ENCODE results near the gene PSAT1.
A peak's percentile ranks its signal among the peaks of the same experiment; 100 is the strongest.

Gene PSAT1

DNA sequence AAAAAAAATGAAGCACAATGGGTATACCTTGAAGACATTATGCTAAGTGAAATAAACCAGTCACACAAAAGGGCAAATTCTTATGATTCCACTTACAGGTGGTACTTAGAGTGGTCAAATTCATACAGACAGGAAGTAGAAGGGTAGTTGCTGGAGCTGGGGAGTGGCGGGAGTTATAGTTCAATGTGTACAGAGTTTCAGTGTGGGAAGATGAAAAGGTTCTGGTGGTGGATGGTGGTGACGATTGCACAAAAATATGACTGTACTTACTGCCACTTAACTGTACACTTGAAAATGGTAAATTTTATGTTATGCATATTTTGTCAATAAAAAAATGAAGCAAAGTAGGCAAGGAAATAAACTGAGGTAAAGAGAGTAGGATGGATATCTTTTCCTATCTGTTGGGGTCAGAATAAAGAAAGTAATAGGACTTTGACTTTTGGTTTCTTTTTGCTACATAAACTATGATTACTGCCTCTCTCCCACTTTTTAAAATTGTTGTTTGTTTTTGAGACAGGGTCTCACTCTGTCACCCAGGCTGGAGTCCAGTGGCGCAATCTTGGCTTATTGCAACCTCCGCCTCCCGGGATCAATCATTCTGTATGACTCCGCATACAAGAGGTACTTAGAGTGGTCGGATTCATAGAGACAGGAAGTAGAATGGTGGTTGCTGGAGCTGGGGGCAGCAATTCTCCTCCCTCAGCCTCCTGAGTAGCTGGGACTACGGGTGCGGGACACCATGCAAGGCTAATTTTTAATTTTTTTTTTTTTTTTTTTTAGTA is 4.0 kb upstream of the PSAT1 start:
- no peak for DNase-seq (ENCODE audit: low read depth)

GRCh38 chr9:78294290-78295176 is 2.4 kb upstream of the PSAT1 start:
- DNase-seq (ENCODE audit: low read depth), result no peak

GRCh38 chr9:78295177-78295575 is 1.7 kb upstream of the PSAT1 start:
- DNase-seq (ENCODE audit: low read depth), result no peak

DNA sequence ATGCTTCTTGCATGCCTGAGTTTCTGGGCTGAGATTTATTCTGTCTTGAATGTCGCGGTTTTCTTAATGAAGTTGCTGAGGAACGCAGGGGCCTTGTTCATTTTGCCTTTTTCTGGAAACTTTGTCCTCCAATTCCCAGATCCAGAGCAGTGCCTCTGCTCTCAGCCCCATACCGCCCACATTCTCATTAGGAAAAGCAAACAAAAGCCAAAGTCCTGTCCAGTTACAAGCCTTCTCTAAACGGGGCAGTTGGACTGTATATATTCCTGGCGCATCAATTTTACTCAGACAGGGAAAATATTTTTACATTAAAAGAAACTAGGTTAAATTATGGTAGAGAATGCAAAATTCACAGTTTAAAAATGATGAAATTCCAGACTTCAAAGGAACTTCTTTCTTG is 1.2 kb upstream of the PSAT1 start:
- DNase-seq (ENCODE audit: low read depth), result no peak

- DNase-seq (ENCODE audit: low read depth), result peak; percentile 37
Measured at GRCh38 chr9:78296201-78296892, 578 bp upstream of the PSAT1 start.

DNA sequence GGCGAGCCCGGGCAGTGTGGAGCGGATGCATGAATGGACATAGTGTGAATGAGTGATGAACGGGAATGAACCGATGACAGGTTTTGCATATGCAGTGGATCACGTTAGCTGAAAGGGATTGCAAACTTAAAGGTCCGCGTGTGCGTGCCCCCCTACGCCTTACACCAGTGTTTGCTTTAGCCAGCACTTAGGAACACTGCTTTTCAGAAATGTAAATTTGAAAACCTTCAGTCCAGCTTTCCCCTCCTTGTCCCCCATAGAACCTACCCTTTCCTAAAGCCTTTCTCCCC is 692 bp downstream of the PSAT1 start:
- no peak for DNase-seq (ENCODE audit: low read depth)

- peak; percentile 17 for DNase-seq (ENCODE audit: low read depth)
Measured at GRCh38 chr9:78298046-78298765, 1.3 kb downstream of the PSAT1 start.

- DNase-seq (ENCODE audit: low read depth), result no peak
Measured at GRCh38 chr9:78300209-78300608, 3.3 kb downstream of the PSAT1 start.

DNA sequence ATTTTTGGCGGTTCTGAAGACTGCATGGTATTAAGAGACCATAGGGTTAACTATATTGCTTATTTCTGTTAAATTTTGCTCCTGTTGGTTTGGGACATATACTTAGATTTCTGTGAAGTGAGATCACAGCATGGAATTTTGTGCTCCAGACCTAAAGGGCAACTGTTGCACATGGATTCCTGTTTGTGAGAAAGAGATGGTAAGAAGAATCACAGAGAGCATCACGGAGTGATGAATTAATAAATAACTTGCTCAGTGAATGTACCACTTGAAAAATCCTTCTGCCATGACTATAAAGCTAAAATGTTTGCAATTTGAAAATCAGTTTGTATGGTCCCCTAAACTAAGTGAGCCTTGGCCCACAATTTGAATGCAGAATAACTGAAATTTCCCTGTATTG is 4.5 kb downstream of the PSAT1 start:
- DNase-seq (ENCODE audit: low read depth), result no peak

DNA sequence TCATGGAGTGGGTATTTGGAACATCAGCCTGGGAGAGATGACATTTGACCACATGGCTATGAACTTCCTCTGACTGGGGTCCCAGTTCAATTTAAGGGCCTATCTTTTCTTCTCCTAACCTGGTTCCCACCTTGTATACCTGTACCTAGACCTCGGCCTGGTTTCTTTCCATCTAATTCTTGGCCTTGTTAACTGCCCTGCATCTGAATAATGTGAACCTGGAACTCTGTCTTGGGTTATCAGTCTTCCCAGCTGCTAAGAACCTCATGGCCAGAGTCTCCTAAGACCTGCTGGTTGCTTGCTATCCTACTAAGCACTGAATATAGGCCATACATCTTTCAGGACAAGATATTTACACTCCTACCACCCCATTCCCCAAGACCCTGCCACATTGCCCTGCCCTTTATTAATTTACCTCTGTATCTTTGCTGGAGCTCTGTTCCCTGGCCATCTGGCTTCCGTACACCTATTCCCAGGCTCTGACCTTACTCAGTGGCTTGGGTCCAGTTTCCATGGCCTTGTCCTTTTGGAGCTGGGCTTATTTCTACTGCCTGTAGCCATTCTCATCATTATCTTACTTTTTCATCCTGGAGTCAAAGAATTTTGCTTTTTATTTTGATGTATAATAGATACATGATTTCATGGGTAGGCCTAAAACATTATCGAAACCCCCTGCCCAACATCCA is 6.6 kb downstream of the PSAT1 start:
- no peak for DNase-seq (ENCODE audit: low read depth)

GRCh38 chr9:78304357-78304756 is 7.4 kb downstream of the PSAT1 start:
- DNase-seq (ENCODE audit: low read depth), result no peak

GRCh38 chr9:78306222-78307076 is 9.5 kb downstream of the PSAT1 start:
- no peak for DNase-seq (ENCODE audit: low read depth)

DNA sequence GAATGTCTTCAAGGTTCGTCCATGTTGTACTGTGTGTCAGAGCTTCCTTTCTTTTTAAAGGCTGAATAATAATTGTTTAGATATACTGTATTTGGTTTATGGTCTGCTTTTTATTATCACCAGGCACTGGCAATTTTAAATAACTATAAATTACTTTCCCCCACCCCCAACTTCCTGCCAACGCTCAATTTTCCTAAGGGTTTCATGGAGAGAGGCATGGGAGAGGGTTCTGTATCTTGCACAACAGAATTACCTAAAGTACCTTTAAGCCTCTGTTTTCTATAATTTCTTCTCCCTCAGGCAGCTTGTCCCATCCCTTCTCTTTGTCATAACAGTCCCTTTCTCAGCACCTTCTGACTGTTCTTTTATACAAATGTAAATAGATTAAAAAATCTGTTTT is 10.4 kb downstream of the PSAT1 start:
- no peak for DNase-seq (ENCODE audit: low read depth)

GRCh38 chr9:78309066-78309465 is 12.1 kb downstream of the PSAT1 start:
- DNase-seq (ENCODE audit: low read depth), result no peak

- DNase-seq (ENCODE audit: low read depth), result no peak
Measured at GRCh38 chr9:78311075-78311474, 14.2 kb downstream of the PSAT1 start.

- DNase-seq (ENCODE audit: low read depth), result no peak
Measured at GRCh38 chr9:78311886-78312524, 15.1 kb downstream of the PSAT1 start.

DNA sequence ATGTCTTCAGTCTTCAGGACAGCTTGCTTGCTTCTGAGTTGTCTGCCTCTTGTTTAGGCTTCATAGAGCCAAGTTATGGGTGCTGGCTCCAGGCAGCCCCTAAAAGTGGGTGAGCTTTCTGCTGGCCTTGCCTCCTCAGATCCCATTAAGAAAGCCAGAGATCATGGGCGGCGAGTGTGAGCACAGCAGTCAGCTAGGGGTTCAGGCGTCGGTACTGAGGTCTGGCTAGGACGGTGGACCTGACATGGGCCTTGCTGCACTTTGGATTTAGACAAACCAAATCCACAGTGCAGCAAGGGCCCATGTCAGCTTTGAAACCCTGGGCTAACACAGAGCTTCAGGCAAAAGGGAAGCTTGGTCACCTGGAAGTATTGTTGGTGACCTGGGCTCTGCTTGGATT is 17.6 kb downstream of the PSAT1 start:
- DNase-seq (ENCODE audit: low read depth), result no peak

DNA sequence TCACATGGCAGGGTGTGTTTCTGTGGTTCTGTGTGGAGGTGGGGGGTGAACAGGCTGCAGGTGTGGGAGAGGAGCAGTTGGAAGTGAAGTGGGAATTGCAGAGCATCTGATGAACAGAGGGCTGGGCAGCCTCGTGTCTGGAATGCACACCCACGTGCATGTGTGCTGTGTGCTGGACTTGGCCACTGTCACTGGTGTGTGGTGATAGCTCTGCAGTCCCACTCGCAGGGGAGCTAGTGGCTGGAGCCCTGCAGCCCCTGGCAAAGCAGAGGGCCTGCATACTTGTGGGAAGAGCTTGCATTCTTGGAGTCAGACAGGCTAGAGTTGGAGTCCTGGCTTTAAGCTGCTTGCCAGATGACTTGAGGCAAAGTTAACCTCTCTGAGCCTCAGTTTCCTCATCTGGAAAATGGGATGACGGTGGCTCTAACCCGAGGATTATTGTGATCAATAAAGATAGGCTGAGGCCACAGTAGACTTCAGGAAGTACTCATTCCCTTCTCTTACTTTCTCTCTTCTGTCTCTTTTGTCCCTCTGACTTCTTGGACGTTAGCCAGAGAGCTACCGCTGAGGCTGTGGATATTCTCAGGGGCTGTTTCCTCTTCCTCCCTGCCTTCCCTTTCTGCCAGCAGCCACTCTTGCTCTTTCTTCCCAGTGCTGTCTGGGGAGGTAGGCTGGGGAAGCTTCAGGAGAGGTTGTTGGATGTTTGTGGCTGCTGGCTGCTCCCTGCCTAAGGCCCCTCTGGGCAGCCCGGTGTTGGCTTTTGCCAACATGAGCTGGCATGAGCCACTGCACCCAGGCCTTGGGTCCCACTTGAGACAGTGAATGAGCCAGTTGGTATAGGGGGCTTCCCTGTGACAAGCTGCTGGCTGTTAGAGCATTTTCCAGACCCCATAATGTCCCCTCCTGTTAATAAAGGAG is 18.3 kb downstream of the PSAT1 start:
- no peak for DNase-seq (ENCODE audit: low read depth)
